Activated CD8-positive, alpha-beta memory T cell treated with anti-CD3 and anti-CD28 coated beads for 36 hours (primary cell): Measurements from ENCODE around the gene GPR35. TPM values are rescaled to one million over a fixed set of nuclear protein-coding genes. Genes with fewer than 3 reads are reported as not detected.

Experiments used
- CTCF ChIA-PET: fragments of 350-600 bp; sonication (Branson Sonifier 250); formaldehyde crosslinking; loops from one replicate; lab custom pipeline; 2021; ENCODE audit warnings: antibody characterized with exemption; lab: Charles Lee
- POLR2A ChIA-PET: fragments of 350-600 bp; sonication (Branson Sonifier 250); formaldehyde crosslinking; loops from one replicate; lab custom pipeline; 2021; ENCODE audit warnings: antibody characterized with exemption; lab: Charles Lee
- total RNA-seq, 2 experiments: library from RNA; stranded (reverse); gene quantifications; one replicate each; pipeline ENCODE4 v1.2.3, GENCODE V29; 2021

GPR35 gene, protein sequence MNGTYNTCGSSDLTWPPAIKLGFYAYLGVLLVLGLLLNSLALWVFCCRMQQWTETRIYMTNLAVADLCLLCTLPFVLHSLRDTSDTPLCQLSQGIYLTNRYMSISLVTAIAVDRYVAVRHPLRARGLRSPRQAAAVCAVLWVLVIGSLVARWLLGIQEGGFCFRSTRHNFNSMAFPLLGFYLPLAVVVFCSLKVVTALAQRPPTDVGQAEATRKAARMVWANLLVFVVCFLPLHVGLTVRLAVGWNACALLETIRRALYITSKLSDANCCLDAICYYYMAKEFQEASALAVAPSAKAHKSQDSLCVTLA
- 10 to 100 TPM; 12.6 to 13.3 TPM for total RNA-seq

DNA sequence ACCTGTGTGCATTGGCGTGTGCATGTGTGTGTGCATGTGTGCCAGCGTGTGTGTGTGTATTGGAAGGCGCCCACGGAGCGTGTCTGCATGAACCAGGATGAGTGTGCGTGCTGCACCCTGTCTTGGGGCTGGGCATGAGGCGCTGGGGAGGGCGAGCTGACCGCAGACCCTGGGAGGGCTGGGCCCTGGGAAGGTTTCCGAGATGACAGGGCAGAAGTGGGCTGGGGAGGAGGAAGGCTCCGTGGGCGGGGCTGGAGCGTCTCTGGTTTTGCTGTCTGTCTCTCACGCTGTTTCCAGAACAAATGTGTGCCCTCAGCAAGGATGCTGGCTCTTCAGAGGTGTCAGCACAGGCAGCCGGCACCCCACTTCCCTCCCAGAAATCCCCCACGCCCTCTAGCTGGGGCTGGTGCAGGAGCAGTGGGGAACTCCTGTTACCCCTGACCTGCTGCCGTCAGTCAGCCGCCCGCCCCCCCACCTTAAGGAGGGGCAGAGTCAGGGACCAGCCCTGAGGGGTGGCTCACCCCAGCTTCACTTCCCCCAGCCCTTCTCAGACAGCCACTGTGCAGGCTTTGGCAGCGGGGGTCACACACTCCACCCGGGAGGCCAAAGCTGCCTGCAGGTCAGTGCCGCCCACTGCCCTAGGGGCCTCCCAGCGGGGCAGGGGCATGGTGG lies at the start of gene GPR35:
Gene GPR35 (plus strand): TSS at position 531 of the 672 bp plus-strand sequence. CDS start 4,473 bp downstream, outside the sequence.
- CTCF ChIA-PET: interaction anchor here (0.6 to 1.2 kb wide), 3 partner anchors 59 to 1233 kb away, joined by 3 to 11 read pairs (median 3); no protein-coding TSS in a partner anchor
- POLR2A ChIA-PET: interaction anchor here (0.6 to 1.7 kb wide), 3 partner anchors 12 to 600 kb away, joined by 3 to 13 read pairs (median 3); partner anchors contain the start of genes CAPN10 and NDUFA10

DNA sequence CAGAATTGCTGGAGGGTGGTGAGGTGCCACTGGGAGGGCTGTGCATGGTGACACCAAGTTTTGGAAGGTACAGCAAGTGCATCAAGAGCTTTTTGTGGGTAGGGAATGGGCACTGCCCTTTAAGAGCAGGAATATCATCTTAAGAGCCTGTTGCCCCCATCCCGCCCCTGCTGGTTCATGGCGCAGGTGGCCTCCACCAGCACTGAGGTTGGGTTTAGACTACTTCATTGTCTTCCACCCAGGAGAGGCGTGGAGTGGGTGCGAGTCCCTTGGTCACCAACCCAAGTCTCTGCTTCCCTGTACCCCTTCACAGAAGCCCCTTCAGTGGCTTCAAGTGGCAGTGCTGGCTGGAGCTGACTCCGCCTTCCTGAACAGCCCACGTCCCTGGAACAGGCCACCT lies 49.2 kb upstream of the GPR35 start:
- CTCF ChIA-PET: no interaction called here
- POLR2A ChIA-PET: no interaction called here

- CTCF ChIA-PET: interaction anchor here (1.2 kb wide), 1 partner anchor 11 kb away, joined by 3 read pairs; no protein-coding TSS in a partner anchor
These were observed 48.7 kb upstream of the GPR35 start for GRCh38 chr2:240576436-240577205.

DNA sequence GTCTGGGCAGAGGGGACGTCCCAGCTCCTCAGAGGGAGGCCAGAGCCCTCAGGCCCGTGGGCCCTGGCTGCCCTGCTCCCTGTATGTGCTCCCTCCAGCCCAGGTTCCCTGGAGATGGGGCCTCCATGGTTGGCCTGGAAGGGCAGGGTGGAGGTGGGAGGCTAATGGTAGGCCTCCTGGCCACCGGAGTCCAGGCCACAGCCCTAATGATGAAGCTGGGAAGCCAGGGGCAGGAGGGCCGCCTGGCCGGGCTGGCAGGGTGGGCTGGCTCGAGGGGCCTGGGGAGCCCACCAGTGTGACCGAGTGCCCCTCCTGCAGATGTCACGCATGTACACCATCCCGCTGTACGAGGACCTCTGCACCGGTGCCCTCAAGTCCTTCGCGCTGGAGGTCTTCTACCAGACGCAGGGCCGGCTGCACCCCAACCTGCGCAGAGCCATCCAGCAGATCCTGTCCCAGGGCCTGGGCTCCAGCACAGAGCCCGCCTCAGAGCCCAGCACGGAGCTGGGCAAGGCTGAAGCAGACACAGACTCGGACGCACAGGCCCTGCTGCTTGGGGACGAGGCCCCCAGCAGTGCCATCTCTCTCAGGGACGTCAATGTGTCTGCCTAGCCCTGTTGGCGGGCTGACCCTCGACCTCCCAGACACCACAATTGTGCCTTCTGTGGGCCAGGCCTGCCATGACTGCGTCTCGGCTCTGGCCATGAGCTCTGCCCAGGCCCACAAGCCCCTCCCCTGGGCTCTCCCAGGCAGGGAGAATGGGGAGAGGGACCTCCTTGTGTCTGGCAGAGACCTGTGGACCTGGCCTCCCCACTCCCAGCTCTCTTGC lies 47.8 kb upstream of the GPR35 start:
- ChIA-PET POLR2A (no interaction called here), CTCF (interaction anchor here (1.2 to 3.7 kb wide), 2 partner anchors 10 to 11 kb away, joined by 3 to 30 read pairs; no protein-coding TSS in a partner anchor)

More at GRCh38 chr2:240576436-240577205, 48.7 kb upstream of the GPR35 start:
- POLR2A ChIA-PET: no interaction called here

GRCh38 chr2:240578110-240578450 lies 47.2 kb upstream of the GPR35 start:
- ChIA-PET POLR2A (no interaction called here), CTCF (interaction anchor here (1.2 to 3.7 kb wide), 2 partner anchors 10 to 12 kb away, joined by 3 to 30 read pairs; no protein-coding TSS in a partner anchor)

GRCh38 chr2:240578488-240578887 lies 46.8 kb upstream of the GPR35 start:
- ChIA-PET POLR2A (no interaction called here), CTCF (interaction anchor here (3.7 kb wide), 1 partner anchor 12 kb away, joined by 30 read pairs; no protein-coding TSS in a partner anchor)

DNA sequence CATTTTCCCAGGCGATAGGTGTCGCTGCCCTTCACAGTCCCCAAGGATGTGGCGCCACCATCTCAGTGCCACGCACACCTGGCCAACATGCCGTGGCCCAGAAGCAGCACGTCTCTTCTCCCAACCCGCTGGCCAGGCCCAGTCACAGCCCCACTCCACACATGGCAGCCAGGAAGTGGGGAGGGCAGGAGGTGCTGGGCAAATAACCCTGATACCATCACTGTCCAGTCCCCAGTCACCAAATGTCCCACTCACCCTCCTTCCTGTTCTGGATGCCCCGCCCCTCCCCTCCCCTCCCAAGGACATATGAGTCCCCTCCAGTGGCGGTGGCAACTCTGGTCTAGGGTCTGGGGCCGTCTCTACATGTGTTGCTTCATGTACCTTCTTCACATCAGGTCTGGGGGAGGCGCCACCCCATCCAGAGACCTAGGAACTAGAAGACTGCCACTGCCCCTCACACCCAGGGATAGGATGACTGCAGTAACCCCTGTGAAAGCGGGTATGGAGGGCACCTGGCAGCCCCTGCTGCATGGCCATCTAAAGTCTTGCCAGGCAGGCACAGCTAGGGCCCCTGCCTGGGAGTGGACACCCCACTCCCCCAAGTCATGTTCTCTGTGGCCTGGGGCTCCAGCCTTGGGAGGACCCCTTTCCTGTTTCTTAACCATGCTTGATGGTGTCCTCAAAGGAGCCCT lies 46.1 kb upstream of the GPR35 start:
- CTCF ChIA-PET: interaction anchor here (1.0 to 3.7 kb wide), 6 partner anchors 8 to 65 kb away, joined by 3 to 30 read pairs (median 6); partner anchors contain the start of gene DUSP28
- POLR2A ChIA-PET: interaction anchor here (1.1 to 1.5 kb wide), 4 partner anchors 10 to 18 kb away, joined by 3 to 11 read pairs (median 6); partner anchors contain the start of gene RNPEPL1

DNA sequence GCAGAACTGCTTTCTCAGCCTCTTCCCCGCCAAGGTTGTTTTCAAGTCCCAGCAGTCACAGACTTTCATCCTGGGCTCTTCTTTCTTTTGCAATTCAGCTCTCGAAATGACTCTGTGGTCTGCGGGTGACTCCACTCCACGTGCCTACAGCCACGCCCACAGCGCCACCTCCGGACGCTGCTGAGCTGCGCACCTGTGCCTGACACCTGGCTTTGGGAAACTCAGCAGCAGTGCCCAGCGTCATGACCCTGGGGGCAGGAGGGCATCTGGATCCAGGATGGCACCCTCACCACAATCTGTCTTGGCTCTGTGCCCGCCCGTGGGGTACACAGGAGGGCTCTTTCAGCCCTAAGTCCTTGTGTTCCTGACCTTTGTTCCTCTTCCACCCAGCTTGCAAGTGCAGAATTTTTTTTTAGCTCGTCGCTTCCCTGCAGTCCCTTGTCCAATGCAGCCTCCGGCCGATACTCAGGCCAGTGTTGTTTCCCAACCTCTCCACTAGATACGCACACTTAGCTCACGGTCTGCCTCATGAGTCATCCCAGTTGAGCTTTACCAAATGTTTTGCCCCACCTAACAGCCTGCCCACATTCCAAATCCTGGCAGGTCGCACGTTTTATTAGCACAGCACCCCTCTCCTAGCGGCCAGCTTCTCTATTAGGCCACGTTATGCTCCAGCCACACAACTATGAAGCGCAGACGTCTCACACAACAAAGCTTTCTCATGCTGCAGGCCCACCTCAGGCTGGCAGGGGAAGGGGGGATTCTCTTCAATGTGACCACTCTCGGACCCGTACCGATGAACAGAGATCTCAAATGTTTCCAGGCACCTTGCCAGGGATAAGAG lies 45.3 kb upstream of the GPR35 start:
- CTCF ChIA-PET: interaction anchor here (1.0 to 3.7 kb wide), 6 partner anchors 9 to 66 kb away, joined by 3 to 30 read pairs (median 6); partner anchors contain the start of gene DUSP28
- POLR2A ChIA-PET: interaction anchor here (0.6 to 1.5 kb wide), 5 partner anchors 9 to 19 kb away, joined by 3 to 11 read pairs (median 5); partner anchors contain the start of gene RNPEPL1

GRCh38 chr2:240581811-240582210 lies 43.5 kb upstream of the GPR35 start:
- ChIA-PET CTCF (interaction anchor here (1.5 to 3.1 kb wide), 3 partner anchors 13 to 21 kb away, joined by 3 to 14 read pairs (median 8); partner anchors contain the start of gene DUSP28), POLR2A (no interaction called here)

DNA sequence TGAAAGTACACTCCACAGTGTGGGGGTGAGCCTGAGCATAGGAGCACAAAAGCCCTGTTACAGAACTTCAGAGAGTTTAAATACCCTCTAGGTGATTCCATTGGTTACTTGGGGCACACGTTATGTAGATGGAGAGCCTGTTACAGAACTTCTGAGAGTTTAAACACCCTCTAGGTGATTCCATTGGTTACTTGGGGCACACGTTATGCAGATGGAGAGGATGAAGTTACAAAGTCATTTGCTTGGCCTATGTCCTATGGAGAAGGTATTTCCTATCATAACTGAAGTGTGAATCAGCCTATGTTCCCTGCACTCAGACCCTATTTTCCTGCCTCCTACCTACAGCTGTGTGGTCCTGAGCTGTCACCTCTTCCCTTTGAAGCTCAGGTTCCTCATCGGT lies 42.5 kb upstream of the GPR35 start:
- CTCF ChIA-PET: interaction anchor here (1.7 kb wide), 1 partner anchor 17 kb away, joined by 8 read pairs; no protein-coding TSS in a partner anchor
- POLR2A ChIA-PET: no interaction called here

- POLR2A ChIA-PET: no interaction called here
- CTCF ChIA-PET: no interaction called here
These were observed 41.5 kb upstream of the GPR35 start for GRCh38 chr2:240583774-240584173.

GRCh38 chr2:240584486-240585031 lies 40.7 kb upstream of the GPR35 start:
- ChIA-PET CTCF (interaction anchor here (5.9 kb wide), 1 partner anchor 19 kb away, joined by 42 read pairs; no protein-coding TSS in a partner anchor), POLR2A (interaction anchor here (3.5 kb wide), 1 partner anchor 19 kb away, joined by 52 read pairs; no protein-coding TSS in a partner anchor)

- ChIA-PET CTCF (interaction anchor here (2.5 to 5.9 kb wide), 2 partner anchors 19 to 36 kb away, joined by 6 to 42 read pairs; no protein-coding TSS in a partner anchor), POLR2A (interaction anchor here (2.6 to 3.6 kb wide), 3 partner anchors 16 to 36 kb away, joined by 17 to 52 read pairs (median 20); partner anchors contain the start of gene RNPEPL1)
These were observed 40.2 kb upstream of the GPR35 start for GRCh38 chr2:240585101-240585500.

DNA sequence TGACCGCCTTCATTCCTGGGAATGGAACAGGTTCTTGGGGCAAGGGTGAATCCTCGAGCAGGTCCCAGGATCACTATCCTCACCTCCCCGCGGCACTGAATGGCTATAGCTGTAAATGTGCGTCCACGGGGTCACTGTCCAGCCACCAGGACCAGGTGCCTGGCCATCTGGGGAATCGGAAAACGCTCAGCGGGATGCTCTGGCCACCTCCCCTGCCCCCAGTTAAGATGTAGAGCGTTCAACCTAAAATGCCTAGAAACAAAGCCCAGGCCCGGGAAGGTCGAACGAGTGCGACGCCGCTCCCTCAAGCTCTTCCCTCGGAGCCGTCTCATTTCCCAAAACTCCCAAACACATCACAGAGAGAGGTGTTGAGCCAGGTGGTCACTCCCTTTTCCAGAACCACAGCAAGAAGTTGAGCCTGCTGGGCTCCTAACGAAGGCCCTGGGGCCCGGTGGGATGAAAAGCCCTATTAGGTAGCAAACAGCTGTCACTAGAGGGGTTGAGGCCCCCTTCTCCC lies 39.5 kb upstream of the GPR35 start:
- CTCF ChIA-PET: interaction anchor here (1.2 to 5.9 kb wide), 6 partner anchors 20 to 72 kb away, joined by 3 to 42 read pairs (median 8); partner anchors contain the start of gene DUSP28
- POLR2A ChIA-PET: interaction anchor here (0.7 to 3.6 kb wide), 10 partner anchors 14 to 517 kb away, joined by 3 to 52 read pairs (median 8); partner anchors contain the start of genes GPR35, MTERF4 and RNPEPL1
